HG02970 (cell line): ENCODE measurements around the gene DAB2IP.

Experiments
- ATAC-seq: cut with Tn5 transposase; IDR thresholded peaks from one replicate; pipeline ENCODE4 v1.9.1; 2021; ENCODE audit warnings: mild to moderate bottlenecking, moderate library complexity, moderate number of reproducible peaks; ENCODE audit not compliant: unreplicated experiment, low FRiP score

DAB2IP gene

DNA sequence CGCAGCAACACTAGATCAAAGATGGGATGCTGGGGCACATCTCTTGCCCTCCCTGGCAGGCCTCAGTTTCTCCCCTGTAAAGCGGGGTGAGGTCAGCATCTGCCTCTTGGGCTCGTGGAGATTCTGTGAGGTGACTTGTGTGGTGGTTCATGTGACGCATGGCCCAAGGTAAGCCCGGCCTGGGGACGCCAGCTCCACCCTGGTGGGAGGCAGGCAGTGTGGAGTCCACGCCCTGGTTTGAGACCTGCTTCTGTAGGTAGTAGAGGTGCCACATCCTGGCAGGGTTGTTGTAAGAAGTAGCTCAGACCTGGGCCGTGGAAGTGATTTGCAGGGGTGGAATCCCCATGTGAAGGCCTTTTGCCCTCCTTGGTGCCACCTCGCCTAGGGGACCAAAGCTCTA lies 101.5 kb downstream of the DAB2IP start:
- ATAC-seq: no peak

DNA sequence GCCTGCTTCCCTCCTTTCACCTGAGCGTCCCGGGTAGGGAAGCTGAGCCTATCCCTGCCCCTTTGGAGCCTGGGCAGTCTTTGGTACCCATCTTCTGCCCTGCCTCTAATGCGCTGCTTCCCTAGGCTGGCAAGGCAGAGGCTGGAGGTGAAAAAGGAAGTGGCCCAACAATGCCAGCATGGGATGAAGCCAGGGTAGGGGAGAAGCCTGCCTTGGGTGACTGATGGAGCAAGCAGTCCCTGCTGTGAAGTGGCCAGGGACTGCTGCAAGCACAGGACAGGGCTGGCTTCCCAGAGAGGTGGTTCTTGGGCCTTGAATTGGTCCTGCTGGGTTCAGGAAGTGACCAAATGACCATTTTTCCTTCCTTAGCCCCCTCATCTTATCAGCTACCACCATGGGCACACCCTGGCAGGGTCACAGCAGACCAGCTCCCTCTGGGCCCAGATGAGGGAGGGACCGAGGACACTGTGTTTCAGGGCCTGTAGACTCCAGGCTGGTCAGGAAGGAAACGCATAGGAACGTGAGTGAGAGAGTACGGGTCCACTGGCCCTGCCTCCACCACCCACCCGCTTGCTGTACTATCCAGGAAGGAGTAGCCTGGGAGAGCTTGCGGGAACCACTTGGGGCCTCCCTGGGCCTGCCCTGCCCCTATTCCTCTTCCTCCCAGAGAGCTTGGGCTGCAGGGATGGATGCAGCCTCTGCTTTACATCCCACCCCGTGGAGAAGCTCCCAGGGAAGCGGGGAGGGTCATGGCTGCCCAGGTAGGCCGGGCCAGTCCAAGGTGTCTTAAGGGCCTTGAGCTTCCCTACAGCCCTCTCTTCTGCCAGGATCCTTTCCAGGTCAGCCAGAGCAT lies 102.6 kb downstream of the DAB2IP start:
- no peak for ATAC-seq

DNA sequence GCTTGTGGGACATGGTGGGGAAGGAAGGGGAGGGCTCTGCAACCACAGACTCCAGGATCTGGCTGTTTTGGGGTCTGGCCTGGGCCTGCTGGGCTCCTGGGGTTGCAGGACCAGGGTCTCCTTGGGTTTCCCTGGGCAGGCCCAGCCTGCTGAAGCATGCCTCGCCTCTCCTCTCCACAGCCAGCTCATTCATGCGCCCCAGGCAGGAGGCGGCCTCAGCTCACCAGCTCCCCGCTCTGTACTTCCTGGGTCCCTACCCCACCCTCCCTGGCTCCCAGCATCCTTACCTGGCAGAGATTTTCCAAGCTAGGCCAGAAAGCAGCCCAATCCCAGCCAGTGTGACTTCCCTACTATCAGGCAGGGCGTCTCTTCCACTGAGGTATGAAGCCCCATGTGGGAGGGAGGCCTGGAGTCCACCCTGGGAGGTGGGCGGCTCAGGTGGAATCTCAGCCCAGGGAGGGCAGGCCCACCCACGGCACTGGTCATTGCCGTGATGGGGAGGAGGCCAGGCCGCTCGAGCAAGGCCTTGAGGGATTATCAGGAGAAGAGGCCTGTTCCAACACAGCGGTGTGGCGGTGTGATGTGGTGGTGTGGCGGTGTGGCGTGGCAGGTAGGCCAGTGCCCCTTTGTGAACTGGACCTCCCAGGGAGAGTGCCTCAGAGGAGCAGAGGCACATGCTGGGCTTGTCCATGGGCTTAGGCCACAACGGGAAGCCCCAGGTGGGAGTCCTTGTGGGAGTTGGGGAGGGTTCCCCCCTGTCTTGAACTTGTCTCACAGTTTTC lies 103.4 kb downstream of the DAB2IP start:
- no peak for ATAC-seq

DNA sequence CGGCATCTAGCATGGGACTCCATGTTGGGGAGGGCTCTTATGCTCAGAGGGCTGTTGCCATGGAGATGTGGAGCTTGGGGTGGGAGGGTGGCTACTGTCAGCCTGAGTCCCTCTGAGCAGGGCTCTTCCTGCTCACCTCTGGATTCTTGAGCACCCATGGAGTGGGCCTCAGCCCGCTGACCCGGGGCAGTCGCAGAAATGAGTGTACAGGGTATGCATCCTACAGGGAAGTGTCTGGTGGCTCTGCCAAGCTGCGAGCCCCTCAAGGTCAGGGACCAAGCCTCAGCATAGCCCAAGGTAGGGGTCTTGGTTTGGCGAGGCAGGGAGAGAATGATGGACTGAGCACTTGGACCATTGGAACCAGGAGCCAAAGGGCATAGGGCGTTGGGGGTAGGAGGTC lies 104.1 kb downstream of the DAB2IP start:
- ATAC-seq: no peak

DNA sequence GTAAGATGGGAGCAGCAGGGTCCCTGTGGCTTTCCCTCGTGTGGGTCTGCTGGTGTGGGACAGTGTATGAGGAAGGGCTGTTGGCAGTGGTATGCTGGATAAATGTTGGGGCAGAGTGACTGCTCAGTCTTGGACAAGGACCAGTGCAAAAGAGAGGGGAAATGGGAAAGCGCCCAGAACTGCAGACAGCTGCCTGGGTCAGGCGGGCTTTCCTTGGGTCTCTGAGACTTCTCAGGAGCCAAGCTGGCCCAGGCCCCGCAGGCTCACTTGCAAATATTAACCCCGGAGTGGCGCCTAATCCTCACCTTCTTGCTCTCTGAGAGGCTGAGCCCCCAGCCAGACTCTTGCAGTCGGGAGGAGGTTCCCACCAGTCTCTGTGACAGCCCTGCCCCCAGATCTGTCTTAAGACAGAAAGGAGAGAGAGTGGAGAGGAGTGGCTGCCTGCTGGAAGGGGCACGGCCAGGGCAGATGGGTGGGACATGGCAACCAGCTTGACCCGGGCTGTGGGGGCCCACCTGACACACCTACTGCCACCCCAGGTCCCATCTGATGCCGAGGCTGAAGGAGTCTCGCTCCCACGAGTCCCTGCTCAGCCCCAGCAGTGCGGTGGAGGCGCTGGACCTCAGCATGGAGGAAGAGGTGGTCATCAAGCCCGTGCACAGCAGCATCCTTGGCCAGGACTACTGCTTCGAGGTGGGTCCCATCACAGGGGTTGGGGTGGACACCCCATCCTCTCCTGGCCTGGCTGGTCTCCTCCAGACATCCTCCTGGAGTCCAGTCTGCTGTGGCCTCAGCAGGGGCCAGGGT lies 105.2 kb downstream of the DAB2IP start:
- no peak for ATAC-seq

DNA sequence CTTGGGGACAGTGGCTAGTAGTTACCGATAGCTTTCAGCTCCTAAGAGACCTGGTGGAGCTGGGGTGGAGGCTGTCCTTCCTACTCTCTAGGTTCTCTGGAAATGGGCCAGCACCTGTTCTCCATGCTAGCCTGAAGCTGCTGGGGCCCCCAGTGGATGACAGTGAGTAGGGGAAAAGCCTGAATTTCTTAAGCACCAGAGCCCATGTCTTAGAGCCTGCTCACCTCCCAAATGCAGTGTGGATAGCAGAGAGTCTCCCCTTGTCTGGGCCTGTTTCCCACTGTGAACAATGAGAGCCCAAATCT lies 105.8 kb downstream of the DAB2IP start:
- no peak for ATAC-seq

DNA sequence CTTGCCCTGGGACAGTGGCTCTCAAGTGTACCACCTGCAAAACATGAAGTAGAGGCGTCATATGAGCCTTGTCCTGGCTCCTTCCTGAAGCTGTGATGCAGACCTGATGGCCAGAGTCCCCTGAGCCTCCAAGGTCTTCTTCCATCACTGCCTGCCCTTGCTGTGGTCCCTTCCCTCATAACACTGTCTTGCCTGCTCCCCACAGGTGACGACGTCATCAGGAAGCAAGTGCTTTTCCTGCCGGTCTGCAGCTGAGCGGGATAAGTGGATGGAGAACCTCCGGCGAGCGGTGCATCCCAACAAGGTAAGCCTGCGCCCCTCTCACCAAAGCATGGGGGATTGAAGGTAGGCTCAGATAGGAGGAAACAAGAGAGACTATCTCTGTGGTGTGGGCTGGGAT lies 107.3 kb downstream of the DAB2IP start:
- ATAC-seq: no peak

DNA sequence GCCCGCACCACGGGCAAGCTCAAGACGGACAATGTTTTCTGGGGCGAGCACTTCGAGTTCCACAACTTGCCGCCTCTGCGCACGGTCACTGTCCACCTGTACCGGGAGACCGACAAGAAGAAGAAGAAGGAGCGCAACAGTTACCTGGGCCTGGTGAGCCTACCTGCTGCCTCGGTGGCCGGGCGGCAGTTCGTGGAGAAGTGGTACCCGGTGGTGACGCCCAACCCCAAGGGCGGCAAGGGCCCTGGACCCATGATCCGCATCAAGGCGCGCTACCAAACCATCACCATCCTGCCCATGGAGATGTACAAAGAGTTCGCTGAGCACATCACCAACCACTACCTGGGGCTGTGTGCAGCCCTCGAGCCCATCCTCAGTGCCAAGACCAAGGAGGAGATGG lies 108.6 kb downstream of the DAB2IP start:
- no peak for ATAC-seq

DNA sequence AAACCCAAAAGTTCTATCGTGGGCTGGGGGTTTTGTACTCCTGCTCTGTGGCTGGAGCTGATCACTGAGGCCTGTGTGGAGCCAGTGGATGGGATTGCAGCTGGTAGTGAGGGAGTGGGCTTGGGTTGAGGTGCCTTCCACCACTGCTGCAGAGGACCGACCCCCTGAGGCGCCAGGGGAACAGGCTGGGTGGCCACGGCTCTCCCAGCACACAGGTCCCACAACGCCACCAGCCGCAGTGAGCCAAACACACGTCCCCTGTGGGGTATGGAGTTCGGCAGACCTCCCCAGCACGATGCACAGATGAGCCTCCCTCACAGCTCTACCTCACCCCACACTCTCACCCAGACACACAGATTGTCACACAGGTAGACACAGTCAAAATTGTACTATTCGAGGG lies 109.1 kb downstream of the DAB2IP start:
- no peak for ATAC-seq

DNA sequence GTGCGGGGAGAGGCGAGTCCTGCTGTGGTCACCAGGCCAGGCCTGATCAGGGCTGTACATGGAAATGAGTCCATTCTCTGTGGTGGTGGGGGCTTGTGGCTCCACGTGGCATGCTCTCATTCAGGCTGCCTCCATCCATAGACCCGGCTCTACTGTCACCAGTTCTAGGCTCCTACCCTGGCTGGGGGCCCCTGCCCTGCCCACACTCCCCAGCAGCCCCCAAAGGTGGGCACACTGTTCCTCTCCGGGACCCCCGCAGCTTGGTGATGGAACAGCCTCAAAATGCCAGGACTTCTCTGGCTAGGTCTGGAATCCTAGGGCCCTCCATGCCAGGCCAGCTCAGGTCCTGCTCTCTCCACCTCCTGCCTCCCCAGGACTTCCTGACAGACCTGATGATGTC lies 111.7 kb downstream of the DAB2IP start:
- ATAC-seq: no peak

DNA sequence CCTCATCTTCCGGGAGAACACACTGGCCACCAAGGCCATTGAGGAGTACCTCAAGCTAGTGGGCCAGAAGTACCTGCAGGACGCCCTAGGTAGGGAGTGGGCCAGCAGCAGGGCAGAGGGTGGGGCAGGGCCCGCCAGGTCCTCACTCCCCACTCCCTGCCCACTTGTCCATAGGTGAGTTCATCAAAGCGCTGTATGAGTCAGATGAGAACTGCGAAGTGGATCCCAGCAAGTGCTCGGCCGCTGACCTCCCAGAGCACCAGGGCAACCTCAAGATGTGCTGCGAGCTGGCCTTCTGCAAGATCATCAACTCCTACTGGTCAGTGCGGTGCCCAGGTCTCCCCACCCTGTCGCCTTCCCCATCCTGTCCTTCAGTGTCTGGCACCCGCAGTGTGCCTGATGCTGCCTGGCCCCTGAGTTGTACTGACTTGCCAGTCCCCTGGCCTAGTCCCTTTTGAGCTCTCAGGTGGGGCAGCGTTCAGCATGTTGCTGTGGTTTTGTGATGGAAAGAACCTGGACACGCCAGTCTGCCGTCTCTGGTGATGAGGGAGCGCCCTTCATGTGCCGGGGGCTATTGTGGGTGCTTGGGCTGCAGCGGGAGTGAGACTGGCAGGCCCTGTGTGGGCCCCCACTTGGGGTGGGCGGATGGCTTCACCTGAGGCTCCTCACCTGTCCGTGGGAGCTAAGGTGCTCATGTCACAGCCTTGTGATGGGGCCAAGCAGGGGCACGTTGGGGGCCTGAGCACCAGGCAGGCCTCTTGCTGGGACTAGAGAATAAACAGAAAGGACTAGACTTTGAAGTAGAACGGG lies 112.3 kb downstream of the DAB2IP start:
- ATAC-seq: no peak

DNA sequence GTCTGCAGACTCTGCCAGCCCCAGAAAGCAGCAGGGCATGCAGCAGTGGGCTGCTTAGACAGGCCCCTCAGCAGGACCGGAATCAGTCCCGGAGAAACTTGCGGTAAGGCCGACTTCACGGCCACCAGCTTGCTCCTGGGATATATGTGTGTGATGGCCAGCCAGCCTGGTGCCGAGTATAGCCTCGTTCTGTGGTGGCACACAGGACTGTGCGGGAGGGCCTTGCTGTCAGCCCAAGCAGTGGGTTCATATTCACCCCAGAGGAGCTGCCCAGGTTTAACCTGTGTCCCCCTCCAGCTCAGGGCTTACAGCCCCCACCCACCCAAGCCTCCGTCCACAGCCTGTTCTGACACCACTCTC lies 112.9 kb downstream of the DAB2IP start:
- no peak for ATAC-seq

DNA sequence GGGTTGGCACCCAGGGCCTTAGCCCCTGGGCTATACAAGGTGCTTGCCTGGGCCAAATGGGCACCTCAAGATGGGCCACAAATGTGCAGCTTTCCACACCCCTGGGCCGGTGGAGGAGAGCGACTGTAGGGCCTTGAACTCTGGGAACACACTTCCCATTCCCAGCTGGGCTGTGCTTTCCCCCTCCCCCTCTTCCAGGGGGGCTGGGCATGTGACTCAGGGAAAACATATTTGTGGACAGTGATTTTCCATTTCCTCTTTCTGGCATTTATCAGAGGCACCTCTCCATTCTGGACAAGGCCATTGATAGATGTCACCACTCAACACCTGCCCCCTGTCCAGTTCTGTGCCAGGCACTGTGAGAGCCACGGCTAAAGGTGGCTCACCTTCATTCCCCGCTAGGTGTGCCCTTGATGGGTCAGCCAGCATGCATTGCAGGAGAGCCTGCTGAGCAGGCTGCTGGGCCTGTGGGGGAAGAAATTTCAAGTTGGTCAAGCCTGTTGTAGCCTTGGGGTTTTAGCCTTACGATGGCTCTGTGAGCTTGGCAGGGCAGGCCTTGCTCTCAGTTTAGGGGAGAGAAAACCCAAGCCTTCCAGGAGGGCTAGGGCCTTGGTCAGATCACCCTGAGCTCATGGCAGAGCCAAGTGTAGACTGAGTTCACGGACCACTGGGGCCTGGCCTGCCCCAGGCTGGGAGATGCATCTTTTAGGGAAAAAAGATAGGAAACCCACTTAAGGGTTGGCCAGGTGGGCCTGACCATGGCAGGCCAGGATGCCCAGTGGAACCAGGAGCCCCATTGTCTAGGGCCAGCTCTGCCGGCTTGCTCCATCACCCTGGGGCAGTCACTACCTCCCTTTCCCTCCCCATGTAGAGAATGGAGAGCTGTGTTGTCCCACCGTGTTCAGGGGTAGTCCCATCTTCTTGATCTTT lies 113.9 kb downstream of the DAB2IP start:
- ATAC-seq: no peak

DNA sequence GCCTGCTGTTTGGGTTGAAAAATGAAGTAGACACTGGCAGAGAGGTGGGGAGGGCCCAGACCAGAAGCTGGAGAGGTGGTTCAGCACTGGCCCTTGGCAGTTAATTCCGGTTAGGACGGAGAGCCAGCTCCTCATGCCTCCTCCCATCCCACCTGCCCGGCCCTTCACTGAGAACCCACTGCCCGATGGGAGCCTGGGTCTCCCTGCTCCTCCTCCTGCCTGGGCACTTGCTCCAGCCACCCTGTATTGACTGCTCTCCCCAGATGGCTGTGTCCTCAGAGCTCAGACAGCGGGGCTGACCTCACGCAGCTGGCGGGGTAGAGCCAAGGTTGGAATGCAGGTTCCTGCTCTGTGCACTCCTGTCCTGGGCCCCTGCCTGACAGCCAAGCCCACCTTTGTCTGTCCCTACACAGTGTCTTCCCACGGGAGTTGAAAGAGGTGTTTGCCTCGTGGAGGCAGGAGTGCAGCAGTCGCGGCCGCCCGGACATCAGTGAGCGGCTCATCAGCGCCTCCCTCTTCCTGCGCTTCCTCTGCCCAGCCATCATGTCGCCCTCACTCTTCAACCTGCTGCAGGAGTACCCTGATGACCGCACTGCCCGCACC lies 114.7 kb downstream of the DAB2IP start:
- no peak for ATAC-seq

DNA sequence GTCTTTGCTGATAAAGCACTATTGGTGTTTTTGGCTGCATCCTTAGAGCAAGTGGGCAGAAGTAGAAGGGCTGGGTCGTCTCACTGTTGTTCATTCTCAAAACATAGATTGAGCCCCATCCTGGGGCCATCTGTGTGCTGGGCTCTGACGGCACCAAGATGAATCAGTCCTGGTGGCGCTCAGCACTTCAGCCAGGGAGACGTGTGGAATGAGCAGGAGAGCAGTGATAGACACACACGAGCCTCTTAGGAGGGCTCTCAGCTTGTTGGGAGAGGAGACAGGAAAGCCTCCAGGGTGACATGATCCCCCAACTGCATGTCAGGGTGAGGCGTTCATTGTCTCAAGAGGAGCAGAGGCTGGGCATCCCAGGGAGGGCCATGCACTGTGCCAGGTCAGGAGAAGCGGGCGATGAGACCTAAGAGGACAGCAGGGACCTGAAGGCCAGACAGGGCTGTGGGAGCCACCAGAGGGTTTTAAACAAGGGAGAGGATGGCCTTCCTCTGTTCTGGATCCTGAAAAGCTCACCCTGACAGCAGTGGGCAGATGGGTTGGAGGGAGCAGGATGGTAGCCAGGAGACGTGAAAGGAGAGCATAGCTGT lies 115.8 kb downstream of the DAB2IP start:
- no peak for ATAC-seq

DNA sequence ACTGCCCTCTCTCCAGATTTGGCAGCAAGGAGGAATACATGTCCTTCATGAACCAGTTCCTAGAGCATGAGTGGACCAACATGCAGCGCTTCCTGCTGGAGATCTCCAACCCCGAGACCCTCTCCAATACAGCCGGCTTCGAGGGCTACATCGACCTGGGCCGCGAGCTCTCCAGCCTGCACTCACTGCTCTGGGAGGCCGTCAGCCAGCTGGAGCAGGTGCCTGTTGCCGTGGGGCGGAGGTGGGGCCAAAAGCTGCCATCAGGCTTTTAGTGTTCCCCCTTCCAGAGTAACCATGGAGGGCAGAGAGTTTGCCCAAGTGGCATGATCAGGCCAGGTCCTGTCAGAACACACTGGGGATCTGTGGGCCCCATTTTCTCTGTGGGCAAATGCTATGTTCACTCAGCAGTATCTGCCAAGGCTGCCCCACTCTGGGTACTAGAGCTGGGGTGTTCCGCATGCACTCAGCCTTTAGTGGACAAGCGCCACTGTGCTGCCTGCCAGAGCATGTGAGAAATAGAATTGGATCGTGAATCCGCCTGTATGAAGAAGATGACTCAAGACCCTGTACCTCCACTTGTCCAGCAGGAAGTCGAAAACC lies 117.1 kb downstream of the DAB2IP start:
- ATAC-seq: no peak

DNA sequence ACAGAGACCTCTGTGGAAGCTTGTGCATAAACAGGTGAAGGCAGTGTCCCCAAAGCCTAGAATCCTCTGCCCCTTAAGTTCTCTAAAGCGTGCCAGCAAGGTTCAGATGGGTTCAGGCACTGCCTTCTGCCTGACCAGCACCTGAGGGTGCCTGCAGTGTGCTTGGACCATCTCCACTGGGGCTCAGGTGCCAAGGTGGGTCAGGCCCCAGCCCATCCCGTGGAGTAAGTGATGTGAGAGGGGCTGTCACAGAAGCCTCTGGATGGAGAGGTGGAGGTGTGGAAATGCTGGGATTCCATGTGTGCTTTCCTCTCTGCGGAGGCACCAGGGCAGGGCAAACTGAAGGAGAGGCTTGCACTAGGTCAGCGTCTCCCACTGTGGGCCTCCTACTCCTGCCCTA lies 118.5 kb downstream of the DAB2IP start:
- no peak for ATAC-seq
